NK-92 (cell line): ENCODE measurements around the gene CISTR.
"Not testable (repeated sequence)": the region's sequence is repeated elsewhere in the genome, so short reads cannot be mapped to it uniquely, and the experiment has no call there.

Experiments used
- DNase-seq: peaks from one replicate; lab custom pipeline; 2025; ENCODE audit not compliant: unreplicated experiment; lab: John Stamatoyannopoulos, UW

The CISTR gene

DNA sequence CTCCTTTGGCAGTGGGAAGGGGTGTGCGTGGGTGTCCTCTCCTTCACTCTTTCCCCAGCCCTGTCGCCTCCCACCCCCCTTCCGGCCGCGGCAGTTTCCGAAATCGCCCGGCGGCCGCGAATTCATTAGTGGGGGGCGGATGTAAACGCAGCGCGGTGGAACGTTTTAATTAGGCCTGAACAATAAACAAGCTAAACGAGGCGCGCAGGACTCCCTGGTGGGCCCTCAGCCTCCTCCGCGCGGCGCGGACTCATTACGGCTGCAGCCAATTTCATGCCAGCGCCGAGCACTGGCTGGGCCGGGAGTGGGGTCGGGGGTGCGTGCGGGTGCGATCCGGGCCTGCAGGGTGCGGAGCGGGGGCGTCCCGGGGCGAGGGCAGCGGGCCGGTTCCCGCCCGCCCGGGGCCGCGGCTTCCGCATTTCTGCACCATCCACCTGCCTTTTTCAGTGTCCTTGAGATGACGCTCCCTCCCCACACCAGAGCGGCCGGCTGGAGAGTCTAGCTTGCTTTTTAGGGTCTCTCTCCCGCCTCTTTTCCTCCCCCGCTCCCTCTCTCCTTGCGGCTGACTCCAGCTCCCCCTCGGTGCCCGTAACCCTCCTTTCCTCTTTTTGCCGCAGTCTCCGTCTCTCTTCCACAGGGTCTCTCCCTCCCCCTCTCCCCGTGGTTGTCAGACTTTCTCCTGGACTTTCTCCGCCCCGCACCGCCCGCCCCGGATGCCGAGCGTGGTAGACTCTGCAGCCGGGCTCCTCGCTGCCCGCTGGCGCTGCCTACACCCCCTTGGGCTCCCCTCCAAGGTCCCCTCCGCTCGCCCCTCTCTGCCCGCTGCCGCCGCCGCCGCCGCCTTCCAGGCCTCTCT lies at the start of gene CISTR:
TSS of gene CISTR (minus strand) at position 644 of the 856 bp plus-strand sequence.
- no peak for DNase-seq

DNA sequence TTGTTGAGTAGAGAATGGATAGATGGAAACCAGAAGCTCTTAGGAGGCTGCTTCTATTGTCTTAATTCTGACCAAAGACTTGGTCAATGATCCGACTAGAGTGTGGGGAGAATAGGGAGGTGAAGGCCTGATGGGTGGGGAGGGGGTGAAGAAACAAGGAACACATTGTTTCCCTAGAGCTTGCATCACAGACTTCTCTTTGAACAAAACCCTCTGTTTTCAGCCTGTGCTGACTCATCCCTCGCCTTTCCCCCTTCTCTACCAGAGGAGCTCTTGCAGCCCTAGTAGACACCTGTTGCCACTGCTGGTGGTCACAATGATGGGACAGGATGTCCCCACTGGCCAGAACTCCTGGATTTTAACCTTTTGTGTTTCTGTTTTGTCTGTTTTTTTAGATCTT lies 46.8 kb upstream of the CISTR start:
- DNase-seq, result no peak

DNA sequence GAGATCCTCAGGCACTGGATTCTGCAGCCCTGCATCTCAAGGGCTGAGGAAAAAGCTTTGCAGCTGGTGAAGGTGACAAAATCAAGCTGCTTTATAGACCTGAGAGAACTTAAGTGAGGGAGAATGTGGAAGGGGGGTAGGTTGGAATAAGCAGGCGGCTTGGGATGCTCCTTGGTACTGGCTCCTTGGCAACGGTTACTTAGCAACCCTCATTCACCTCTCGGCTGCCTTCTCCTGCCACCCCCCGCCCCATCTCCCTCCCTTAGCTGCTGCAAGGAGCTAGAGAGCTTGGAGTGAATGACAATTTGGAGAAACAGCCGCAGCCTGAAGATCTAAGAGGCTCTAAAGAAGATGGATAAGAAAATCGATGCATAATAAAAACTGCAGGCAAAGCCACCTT lies 44.1 kb upstream of the CISTR start:
- no peak for DNase-seq

DNA sequence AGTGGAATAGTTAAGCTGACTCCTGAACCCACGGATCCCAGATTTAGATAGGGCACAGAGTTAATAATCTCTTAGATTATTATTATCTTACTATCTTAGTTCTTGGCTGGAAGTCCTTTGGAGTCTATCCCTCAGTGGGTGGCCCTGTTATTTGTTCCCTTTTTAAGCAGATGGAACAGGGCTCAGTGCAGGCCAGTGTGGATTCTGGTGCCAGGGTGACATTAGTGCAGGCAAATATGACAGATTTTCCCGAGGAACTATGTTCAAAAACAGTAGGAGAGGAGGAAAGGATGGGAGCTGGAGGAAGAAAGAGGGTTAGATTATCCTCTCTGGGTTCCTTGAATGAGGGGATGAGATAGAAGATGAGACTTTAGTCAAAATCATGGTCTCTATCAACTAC lies 41.4 kb upstream of the CISTR start:
- DNase-seq, result no peak

DNA sequence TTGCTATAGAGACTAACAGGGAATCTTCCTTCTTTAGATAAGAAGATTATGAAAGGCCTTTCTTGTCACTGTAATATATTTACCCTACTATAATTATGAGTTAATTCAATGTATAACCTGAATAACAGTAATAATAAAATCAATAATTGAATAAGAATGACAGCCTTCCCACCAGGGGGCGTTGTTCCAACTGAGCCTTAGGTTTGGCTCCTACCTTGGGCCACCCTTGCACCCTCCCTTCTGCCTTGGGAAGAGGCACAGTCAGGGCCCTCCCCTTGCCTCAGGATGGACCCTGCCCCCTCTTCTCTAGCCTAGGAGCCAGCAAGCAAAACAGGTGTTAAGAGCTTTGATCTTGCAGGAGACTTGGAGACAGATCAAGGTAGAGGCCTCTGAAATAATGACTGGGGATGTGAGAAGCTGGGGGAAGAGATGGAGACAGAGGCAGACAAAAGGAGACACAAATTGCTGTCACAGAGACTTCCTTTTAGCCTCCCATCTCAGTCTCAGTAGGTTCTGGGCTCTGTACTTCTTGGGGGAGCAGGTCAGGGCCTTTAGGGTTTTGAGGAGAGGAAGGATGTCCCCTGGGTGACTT lies 40.1 kb upstream of the CISTR start:
- no peak for DNase-seq

DNA sequence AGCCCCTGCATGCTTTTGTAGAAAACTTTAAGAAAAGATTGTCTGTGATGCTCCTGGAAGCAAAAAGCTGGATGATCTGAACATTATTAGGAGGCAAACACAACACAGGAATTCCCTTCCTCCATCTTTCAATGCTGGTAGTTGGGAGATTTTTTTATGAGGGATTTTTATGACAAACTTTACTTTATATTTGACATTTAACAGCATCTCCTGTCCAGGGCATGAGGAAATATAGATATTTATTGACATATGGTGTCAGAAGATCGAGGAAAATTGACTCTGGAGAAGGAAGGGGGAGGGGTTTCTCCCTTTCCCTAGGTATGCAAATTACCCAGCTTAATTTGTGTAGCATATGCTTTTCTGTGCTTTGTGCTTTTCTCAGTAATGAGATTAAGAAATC lies 37.8 kb upstream of the CISTR start:
- DNase-seq, result no peak

DNA sequence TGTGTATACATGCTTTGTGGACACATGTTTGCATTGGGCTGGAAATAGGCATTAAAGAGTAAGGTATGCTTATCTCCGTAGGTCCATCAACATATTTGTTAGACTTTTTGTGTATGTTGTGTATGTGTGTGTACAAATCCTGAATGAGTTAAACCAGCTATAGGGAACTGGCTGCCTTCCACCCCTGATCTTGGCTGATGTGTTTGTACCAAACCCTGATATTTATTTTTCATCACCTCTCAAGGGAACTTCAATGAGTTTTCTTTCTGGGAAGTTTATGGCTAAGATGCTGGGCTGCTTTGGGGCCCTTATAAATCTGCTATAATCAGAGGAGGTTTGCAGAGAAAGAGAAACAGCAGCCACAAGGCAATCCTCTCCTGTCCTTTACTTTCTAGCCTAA lies 37.1 kb upstream of the CISTR start:
- DNase-seq, result no peak

DNA sequence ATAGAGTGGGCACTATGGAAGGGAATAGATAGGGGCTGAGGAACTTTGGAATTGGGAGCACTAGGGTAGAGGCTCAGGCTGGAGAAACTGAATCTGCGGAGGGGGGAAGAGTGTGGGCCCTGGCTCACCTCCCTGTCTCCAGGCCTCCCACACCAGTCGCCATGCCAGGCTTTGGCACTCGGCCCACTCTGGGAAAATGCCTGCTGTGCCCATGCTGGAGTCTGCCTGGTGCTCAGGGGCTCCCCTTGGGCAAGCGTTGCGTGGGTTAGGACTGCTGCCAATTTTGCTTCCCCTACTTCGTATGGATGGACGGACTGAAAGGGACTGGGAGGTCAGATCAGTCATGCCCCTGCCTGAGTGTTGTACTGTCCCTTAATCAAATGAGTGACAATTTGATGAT lies 34.6 kb upstream of the CISTR start:
- DNase-seq, result no peak

DNA sequence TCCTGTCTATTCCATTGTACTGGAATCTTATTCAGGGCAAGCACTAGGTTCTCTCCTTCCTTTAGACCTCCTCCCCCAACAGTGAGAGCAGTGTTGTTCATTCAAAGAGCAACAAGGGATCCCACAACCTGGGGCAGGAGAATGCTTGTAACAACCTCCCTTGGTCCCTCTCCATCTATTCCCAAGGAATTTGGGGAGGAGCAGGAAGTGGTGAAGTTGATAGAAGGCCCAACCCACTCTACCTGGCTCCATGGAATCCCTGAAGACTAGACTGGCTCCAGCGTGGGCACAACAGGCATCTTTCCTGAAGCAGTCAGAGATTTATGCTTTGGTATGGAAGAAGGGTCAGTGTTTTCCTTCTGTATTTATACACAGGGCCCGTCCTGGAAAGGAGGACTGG lies 33.4 kb upstream of the CISTR start:
- no peak for DNase-seq

DNA sequence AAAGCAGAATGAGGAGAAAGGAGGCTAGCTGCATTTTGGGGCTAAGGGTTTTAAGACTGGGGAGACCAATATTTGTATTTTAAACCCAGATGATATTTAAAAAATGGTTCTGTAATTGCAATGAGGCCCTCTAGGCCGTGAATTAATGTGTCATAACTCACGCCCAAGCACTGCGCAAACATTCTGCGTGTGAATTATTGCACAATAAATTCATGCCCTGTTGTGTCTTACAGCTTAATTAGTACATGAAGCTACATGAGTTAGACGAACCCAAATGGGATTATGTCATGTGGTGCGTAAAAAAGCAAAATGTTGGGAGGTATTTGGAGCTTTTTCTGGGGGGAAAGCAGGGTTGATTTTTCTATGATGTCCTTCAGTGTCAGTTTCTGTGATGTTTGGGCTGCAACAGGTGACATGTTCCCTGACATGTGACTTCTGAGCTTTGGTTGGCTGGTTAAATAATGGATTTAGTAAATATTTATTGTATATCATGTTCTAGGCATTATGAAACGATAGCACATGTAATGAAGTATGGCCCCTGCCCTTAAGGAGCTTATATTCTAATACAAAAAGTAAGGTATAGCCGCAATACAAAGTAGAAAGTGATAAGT lies 30.4 kb upstream of the CISTR start:
- no peak for DNase-seq

DNA sequence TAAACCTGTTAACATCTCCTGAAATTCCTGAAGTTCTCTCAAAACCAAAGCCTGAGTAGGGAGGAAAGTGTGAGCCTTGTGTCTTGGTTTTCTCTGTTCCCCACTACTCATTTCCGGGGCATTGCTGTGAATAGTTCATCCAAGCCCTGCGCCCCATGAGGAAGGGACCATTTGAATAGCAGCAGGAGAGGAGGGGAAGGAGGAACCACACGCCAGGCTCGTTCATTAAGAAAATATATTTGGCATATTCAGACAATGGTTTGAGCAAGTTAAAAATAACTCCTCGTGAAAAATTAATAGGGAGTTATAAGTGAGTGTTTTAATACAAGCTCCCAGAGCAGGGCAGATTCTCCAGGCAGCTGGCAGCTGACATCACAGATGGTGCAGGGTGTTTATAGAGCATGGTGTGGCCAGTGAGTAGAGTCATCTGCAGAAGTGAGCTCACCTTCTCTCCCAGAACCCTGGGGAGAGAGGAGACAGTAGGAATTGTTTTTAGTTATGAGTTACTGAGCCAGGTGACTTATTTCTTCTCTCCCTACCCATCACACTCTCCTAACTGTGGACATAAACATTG lies 29.5 kb upstream of the CISTR start:
- no peak for DNase-seq

DNA sequence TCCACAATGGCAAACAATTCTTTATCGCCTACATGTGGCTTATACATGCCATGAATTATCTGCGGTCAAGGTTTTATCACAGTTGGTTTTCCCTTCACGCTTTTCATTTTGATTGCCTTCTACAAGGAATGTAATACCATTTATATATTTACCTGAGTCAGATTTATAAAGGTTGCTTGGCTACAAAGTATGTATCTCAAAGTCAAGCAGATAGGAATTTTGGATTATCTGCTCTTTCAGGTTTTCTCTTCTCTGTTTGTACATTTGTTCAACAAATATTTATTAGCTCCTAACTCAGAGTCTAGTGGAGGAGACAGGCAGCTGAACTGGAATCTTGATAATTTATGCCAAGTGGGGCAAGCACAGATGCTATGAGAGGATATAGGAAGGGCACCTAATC lies 28.5 kb upstream of the CISTR start:
- no peak for DNase-seq

DNA sequence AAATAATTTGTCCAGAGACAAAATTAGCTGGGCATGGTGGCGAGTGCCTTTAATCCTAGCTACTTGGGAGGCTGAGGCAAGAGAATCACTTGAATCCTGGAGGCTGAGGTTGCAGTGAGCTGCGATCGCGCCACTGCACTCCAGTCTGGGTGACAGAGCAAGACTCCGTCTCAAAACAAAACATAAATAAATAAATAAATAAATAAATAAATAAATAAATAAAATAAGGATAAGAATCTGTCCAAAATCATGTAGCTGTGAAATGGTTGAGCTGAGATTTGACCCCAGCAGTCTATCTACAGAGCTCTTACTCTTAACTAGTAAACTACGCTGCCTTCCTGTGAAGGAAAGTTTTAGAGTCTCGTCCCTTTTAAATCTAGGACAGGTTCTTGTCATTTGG lies 27.9 kb upstream of the CISTR start:
- not testable (repeated sequence) for DNase-seq

DNA sequence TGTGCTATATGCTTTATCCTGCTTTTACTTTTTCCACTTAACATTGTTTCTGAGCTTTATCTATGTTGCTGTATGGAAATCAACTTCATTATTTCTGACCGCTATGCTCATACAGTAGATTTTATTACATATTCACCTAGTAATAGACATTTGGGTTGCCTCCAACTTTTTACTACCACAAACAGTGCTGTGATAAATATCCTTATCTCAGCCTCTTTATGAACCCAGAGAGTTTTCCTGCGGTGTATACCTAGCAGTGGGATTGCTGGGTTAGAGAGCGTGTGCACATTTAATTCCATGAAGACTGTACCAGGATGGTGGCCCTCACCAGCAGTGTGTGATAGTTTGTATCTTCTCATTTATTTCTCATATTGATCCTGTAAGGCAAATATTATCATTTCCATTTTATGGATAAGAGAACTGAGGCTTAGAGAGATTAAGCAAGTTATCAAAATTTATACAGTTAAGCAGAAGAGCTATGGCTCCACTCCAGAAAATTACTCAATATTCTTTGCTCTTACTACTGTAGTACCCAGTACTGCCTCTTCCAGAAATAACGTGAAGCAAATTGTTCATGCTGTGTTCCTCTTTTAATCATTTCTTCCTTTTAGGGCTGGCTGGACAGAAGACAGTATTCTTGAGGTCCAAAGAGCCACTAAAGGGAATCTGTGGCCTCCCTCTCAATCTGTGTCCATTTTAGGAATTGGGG lies 26.3 kb upstream of the CISTR start:
- no peak for DNase-seq

DNA sequence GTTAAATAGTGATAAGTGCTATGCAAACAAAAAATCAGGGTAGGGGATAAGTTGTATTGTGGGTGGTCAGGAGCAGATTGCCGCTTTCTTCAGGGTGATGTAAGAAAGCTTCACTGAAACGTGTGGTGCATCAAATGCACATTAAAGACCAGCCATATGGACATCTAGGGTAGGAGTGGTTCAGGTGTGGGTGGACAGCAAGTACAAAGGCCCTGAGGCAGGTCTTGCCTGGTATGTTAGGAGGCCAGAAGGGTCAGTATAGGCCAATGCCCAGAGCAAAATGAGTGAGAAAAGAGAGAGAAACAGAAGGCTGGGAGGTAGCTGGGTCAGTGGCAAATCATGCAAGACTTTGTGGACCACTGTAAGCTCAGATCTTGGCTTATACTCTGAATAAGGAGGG lies 25.6 kb upstream of the CISTR start:
- DNase-seq, result no peak

DNA sequence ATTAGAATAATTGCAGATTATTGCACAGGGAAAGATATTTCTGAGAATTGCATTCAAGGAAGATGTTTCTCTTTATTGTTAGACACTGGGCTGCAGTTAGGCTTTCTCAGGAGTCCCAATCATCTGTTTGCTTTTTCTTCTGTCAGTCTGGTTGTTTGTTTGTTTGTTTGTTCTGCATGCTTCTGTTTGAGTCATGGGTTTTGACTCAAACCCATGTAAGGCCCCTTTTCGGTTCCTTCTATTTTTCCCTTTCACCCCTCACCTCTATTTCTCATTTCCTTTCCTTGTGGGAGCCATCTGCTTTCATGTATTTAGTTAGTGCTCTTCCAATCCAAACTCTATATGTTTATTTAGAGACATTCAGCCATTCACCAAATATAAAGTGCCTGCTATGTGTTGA lies 25.1 kb upstream of the CISTR start:
- DNase-seq, result no peak

DNA sequence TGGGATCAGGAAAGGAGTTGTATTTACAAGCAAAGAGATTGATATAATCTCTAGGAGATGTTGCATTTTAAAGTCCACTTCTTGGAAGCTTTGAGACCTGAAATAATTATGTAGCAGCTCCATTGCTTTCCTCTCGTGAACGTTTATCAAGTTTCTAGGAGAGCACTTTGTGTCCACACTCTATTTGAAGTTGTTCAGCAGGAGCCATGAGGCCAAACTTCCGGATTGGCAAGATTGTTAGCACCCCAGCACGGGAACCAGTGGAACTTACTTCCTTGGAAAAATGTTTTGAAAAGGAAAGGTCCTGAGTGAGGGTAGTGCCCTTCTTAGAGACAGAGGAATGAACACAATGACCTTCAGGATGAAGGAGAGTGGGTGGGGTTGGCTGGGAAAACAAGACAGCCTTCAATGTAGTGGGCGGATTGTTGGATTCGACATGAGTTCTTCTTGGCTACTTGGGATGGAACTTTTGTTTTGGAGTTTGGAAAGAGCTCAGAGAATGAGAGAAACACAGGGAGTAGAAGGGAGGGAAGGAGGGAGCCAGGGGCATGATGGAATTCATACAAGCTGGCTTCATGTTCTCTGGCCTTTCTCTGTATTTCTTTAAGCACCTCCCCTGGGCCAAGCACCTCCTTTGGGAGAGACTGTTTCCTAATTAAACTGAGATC lies 23.8 kb upstream of the CISTR start:
- no peak for DNase-seq

DNA sequence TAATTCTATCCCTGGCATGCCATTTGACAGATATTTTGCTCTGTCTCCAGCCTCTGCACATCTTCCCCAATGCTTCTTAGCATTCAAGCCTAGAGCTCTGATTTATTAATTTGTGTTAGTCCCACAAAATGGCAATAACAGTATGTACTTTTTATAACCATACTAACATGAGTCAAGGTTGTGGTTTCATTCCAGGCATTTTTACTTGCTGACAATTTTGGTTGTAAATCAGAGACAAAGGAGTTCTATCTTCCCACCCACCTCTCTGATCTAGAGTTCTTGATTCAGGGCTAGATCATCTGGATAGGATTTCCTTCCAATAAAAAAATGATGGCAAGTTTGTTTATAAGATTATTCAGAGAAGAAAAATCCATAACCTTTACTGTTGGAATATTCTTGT lies 18.5 kb upstream of the CISTR start:
- DNase-seq, result no peak

DNA sequence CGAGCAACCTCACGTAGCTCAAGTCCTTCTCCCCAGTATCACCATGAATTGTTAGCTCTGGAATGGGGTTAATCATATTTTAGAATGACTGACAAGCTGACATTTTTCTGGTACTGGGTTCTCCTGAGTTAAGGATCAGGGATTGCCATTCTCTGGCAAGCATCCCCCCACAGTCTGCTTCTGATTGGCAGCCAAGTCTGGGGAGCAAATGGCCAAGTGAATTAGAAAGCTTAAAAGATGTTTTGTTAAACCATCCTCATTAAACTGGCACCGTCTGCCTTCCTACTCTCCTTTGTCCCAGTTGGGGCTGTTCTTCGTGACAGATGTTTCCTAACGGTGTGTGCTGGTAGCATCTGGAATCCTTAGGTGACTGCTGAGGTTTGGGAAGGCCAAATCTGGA lies 17.2 kb upstream of the CISTR start:
- DNase-seq, result no peak

DNA sequence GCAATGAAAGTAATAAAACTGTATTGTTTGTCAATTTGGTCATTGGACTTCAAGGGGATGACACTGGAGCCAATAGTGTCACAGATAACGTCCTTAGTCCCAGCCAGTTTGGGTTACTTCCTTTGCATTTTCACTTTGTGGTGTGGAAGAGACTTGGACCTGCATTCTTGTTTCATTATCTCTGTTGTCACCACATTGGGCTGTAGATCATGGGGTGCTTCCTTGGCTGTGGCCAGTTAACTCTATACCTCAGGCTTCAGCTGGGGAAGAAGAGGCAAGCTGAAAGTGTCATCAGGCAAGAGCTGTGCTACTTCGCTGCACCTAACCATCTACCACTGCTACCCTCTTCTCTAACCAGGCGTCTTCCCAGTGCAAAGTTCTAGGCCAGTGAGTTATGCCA lies 15.1 kb upstream of the CISTR start:
- DNase-seq, result no peak

DNA sequence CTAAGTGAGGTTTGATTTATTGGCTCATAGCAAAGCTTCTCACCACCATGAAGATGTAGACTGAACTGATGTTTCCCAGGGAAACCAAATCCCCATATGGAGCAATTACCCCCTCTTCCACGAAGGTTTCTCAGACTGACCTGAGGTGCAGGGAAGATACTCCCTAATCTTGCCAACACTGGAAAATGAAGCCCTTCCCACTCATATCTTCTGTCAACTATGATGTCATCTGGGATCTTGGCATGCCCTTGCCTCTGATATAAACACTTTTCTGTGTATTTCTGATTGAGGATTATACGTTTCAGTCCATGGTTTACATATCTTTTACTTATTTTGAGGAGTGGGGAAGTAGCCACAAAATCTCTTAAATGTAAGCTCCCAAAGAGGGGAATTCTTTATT lies 14.1 kb upstream of the CISTR start:
- no peak for DNase-seq
